ENCODE data around the gene BTF3.
"Not testable (repeated sequence)": the region's sequence is repeated elsewhere in the genome, so short reads cannot be mapped to it uniquely, and the experiment has no call there.

Gene BTF3

GRCh38 chr5:73486119-73486899, 11.9 kb upstream of the BTF3 start:
- DNase-seq (ENCODE audit: low spot score): no peak

- not testable (repeated sequence) for DNase-seq (ENCODE audit: low spot score)
Observed at GRCh38 chr5:73487257-73487656, 11.0 kb upstream of the BTF3 start.

- no peak for DNase-seq (ENCODE audit: low spot score)
Observed at GRCh38 chr5:73487815-73488214, 10.4 kb upstream of the BTF3 start.

GRCh38 chr5:73488806-73489205, 9.4 kb upstream of the BTF3 start:
- no peak for DNase-seq (ENCODE audit: low spot score)

- no peak for DNase-seq (ENCODE audit: low spot score)
Observed at GRCh38 chr5:73490088-73490487, 8.2 kb upstream of the BTF3 start.

- no peak for DNase-seq (ENCODE audit: low spot score)
Observed at GRCh38 chr5:73491155-73491554, 7.1 kb upstream of the BTF3 start.

- DNase-seq (ENCODE audit: low spot score): no peak
Observed at GRCh38 chr5:73493421-73493820, 4.8 kb upstream of the BTF3 start.

- no peak for DNase-seq (ENCODE audit: low spot score)
Observed at GRCh38 chr5:73494721-73495120, 3.5 kb upstream of the BTF3 start.

GRCh38 chr5:73495772-73496335, 2.4 kb upstream of the BTF3 start:
- DNase-seq (ENCODE audit: low spot score): no peak

GRCh38 chr5:73496984-73497457, 1.2 kb upstream of the BTF3 start:
- DNase-seq (ENCODE audit: low spot score): peak; percentile 5

- peak; percentile 5 for DNase-seq (ENCODE audit: low spot score)
Observed at GRCh38 chr5:73497497-73498056, 665 bp upstream of the BTF3 start.

- no peak for DNase-seq (ENCODE audit: low spot score)
Observed at GRCh38 chr5:73499187-73499586, 945 bp downstream of the BTF3 start.

- DNase-seq (ENCODE audit: low spot score): no peak
Observed at GRCh38 chr5:73499756-73500155, 1.5 kb downstream of the BTF3 start.

GRCh38 chr5:73501406-73501805, 3.2 kb downstream of the BTF3 start:
- DNase-seq (ENCODE audit: low spot score): no peak

- no peak for DNase-seq (ENCODE audit: low spot score)
Observed at GRCh38 chr5:73506459-73506955, 8.3 kb downstream of the BTF3 start.

- DNase-seq (ENCODE audit: low spot score): no peak
Observed at GRCh38 chr5:73507062-73507461, 8.8 kb downstream of the BTF3 start.

- DNase-seq (ENCODE audit: low spot score): not testable (repeated sequence)
Observed at GRCh38 chr5:73508521-73508920, 10.3 kb downstream of the BTF3 start.

- no peak for DNase-seq (ENCODE audit: low spot score)
Observed at GRCh38 chr5:73513996-73514395, 15.8 kb downstream of the BTF3 start.

GRCh38 chr5:73514418-73514817, 16.2 kb downstream of the BTF3 start:
- no peak for DNase-seq (ENCODE audit: low spot score)

GRCh38 chr5:73515232-73515631, 17.0 kb downstream of the BTF3 start:
- no peak for DNase-seq (ENCODE audit: low spot score)

GRCh38 chr5:73519531-73520283, 21.5 kb downstream of the BTF3 start:
- peak; percentile 74 for DNase-seq (ENCODE audit: low spot score)

- no peak for DNase-seq (ENCODE audit: low spot score)
Observed at GRCh38 chr5:73522989-73523388, 24.7 kb downstream of the BTF3 start.

Data from putamen (tissue), 1 donor.